Tibial artery (tissue), 4 donors: Measurements from ENCODE around the gene L1CAM.

Source experiments
- DNase-seq, 2 donors: peaks; one replicate each; pipeline ENCODE4 v3.0.0-alpha.2; 2019
- H3K27ac ChIP-seq, 2 donors: fragments of 200-600 bp; sonication (generic) in 1 of 2; 1 replicate in 1 of 2; 2 replicates in 1 of 2; pipeline ENCODE4 v1.5.1; 2018 to 2019; ENCODE audit warnings: mild to moderate bottlenecking in 1 of 2
- H3K27me3 ChIP-seq, 2 donors: fragments of 200-600 bp; sonication (generic) in 1 of 2; one replicate each; pipeline versions ENCODE4 v1.5.1 to v1.6.0; 2016 to 2019
- H3K36me3 ChIP-seq, 3 donors: fragments of 200-600 bp; sonication (generic) in 2 of 3; one replicate each; pipeline ENCODE4 v1.5.1; 2016 to 2019; ENCODE audit warnings: mild to moderate bottlenecking in 2 of 3
- H3K4me1 ChIP-seq, 4 donors: fragments of 200-600 bp; sonication (generic) in 2 of 4; 1 replicate in 3 of 4; 2 replicates in 1 of 4; pipeline ENCODE4 v1.5.1; 2016 to 2019
- H3K4me3 ChIP-seq, 2 donors: fragments of 200-600 bp; sonication (generic) in 1 of 2; 1 replicate in 1 of 2; 2 replicates in 1 of 2; pipeline ENCODE4 v1.5.1; 2018 to 2019; ENCODE audit warnings: mild to moderate bottlenecking in 2 of 2
- H3K9me3 ChIP-seq, 3 donors: fragments of 200-600 bp; sonication (generic) in 1 of 3; one replicate each; pipeline ENCODE4 v1.5.1; 2016 to 2019
- CTCF ChIP-seq, 2 experiments: fragments of 200-600 bp in 1 of 2; fragments of 450-650 bp in 1 of 2; IDR thresholded peaks; one replicate each; pipeline ENCODE4 v1.5.1; 2017 to 2019; ENCODE audit warnings: antibody characterized with exemption in 2 of 2, mild to moderate bottlenecking in 1 of 2, moderate library complexity in 1 of 2
- intact Hi-C: fragments of 100-400 bp; cut with DNase I; formaldehyde crosslinking; loops from one replicate; pipeline ENCODE4 v1.15.0; 2023; ENCODE audit warnings: low total_unique reads

The L1CAM gene

GRCh38 chrX:153897899-153898298, 11.9 kb upstream of the L1CAM start:
- peaks cover 0 to 5% (median 0%) of the 10 kb centered on the region in 4 donors for H3K4me1 ChIP-seq
- TF ChIP-seq CTCF (IDR thresholded peaks at IDR 0.05), result no peak
- no peaks in the 10 kb centered on the region for H3K27me3 ChIP-seq
- peaks cover 0 to 14% (median 7%) of the 10 kb centered on the region in 3 donors for H3K9me3 ChIP-seq
- no peak overlapping the region for H3K4me3 ChIP-seq
- intact Hi-C loops, result no loop called here
- no peak overlapping the region for H3K27ac ChIP-seq
- no peak for DNase-seq
- H3K36me3 ChIP-seq, result no peaks in the 10 kb centered on the region

- no peaks in the 10 kb centered on the region for H3K36me3 ChIP-seq
- H3K4me1 ChIP-seq, result peaks cover 0 to 11% (median 7%) of the 10 kb centered on the region in 4 donors
- no peak overlapping the region for H3K4me3 ChIP-seq
- H3K27ac ChIP-seq, result no peak overlapping the region
- H3K9me3 ChIP-seq, result no peaks in the 10 kb centered on the region
- peaks cover 0 to 29% of the 10 kb centered on the region in 2 donors for H3K27me3 ChIP-seq
- DNase-seq, result no peak
- no peak for TF ChIP-seq CTCF (IDR thresholded peaks at IDR 0.05)
- intact Hi-C loops, result no loop called here
Observed at GRCh38 chrX:153889123-153889522, 3.1 kb upstream of the L1CAM start.

GRCh38 chrX:153888344-153888743, 2.4 kb upstream of the L1CAM start:
- Histone ChIP-seq H3K27ac (no peak overlapping the region), H3K9me3 (no peaks in the 10 kb centered on the region), H3K36me3 (no peaks in the 10 kb centered on the region), H3K27me3 (peaks cover 0 to 36% of the 10 kb centered on the region in 2 donors), H3K4me3 (no peak overlapping the region), H3K4me1 (peaks cover 0 to 11% (median 7%) of the 10 kb centered on the region in 4 donors)
- TF ChIP-seq CTCF (IDR thresholded peaks at IDR 0.05), result no peak
- intact Hi-C loops, result no loop called here
- DNase-seq, result no peak

- TF ChIP-seq CTCF (IDR thresholded peaks at IDR 0.05), result no peak
- no peak overlapping the region for H3K4me3 ChIP-seq
- no peaks in the 10 kb centered on the region for H3K9me3 ChIP-seq
- DNase-seq, result no peak
- no peak overlapping the region for H3K27ac ChIP-seq
- H3K27me3 ChIP-seq, result peaks cover 0 to 46% of the 10 kb centered on the region in 2 donors
- intact Hi-C loops, result no loop called here
- H3K4me1 ChIP-seq, result peaks cover 0 to 11% (median 7%) of the 10 kb centered on the region in 4 donors
- no peaks in the 10 kb centered on the region for H3K36me3 ChIP-seq
Observed at GRCh38 chrX:153887385-153887784, 1.4 kb upstream of the L1CAM start.

- Histone ChIP-seq H3K27me3 (peaks cover 0 to 51% of the 10 kb centered on the region in 2 donors), H3K27ac (no peak overlapping the region), H3K4me1 (peaks cover 0 to 11% (median 7%) of the 10 kb centered on the region in 4 donors), H3K4me3 (no peak overlapping the region), H3K9me3 (no peaks in the 10 kb centered on the region), H3K36me3 (no peaks in the 10 kb centered on the region)
- intact Hi-C loops, result no loop called here
- no peak for DNase-seq
- no peak for TF ChIP-seq CTCF (IDR thresholded peaks at IDR 0.05)
Observed at GRCh38 chrX:153886915-153887314, 942 bp upstream of the L1CAM start.
